Natural killer cell treated with Interleukin-12 subunit alpha and Interleukin-12 subunit beta and Interleukin-15 and Interleukin-18, amount 100 ng/mL, for 72 hours (primary cell): Measurements from ENCODE around the gene GZMM. TPM values are rescaled to one million over a fixed set of nuclear protein-coding genes. Genes with fewer than 3 reads are reported as not detected.
A peak's percentile ranks its signal among the peaks of the same experiment; 100 is the strongest.

Source experiments
- ATAC-seq, 2 donors: fragments of 150-1000 bp; cut with Tn5 transposase in 1 of 2; sonication (Bioruptor Pico), chemical (Tn5 transposase) in 1 of 2; 2 replicates each; pipeline ENCODE4 v1.10.0; 2021
- DNase-seq: peaks from one replicate; pipeline ENCODE4 v3.0.0; 2022; ENCODE audit warnings: low spot score
- H3K27ac Mint-ChIP-seq, 2 donors: 1 replicate in 1 of 2; 2 replicates in 1 of 2; pipeline ENCODE4 v1.8.0; 2022; ENCODE audit warnings: mixed read lengths in 2 of 2, mild to moderate bottlenecking in 1 of 2, moderate library complexity in 1 of 2
- H3K27me3 Mint-ChIP-seq, 2 donors: 1 replicate in 1 of 2; 2 replicates in 1 of 2; pipeline ENCODE4 v1.8.0; 2022; ENCODE audit warnings: mixed read lengths in 2 of 2
- H3K36me3 Mint-ChIP-seq: one replicate; pipeline ENCODE4 v1.8.0; 2022; ENCODE audit warnings: mixed read lengths
- H3K4me1 Mint-ChIP-seq, 2 donors: 1 replicate in 1 of 2; 2 replicates in 1 of 2; pipeline ENCODE4 v1.8.0; 2022; ENCODE audit warnings: low read depth in 2 of 2, mixed read lengths in 2 of 2, mild to moderate bottlenecking in 1 of 2
- H3K4me3 Mint-ChIP-seq: one replicate; pipeline ENCODE4 v1.8.0; 2022; ENCODE audit warnings: mixed read lengths
- H3K9me3 Mint-ChIP-seq: 2 replicates; pipeline ENCODE4 v1.8.0; 2022; ENCODE audit warnings: mixed read lengths
- total RNA-seq, 2 donors: library from RNA; stranded (reverse); gene quantifications; one replicate each; pipeline ENCODE4 v1.2.3, GENCODE V29; 2022

The GZMM gene
- total RNA-seq, 2 donors from 2014 or later, result 34.5 to 49.7 TPM

GRCh38 chr19:535017-535835 is 8.6 kb upstream of the GZMM start:
- Mint-ChIP-seq H3K27me3 (no peaks in the 10 kb centered on the region), H3K9me3 (no peaks in the 10 kb centered on the region), H3K4me1 (peaks cover 9 to 14% of the 10 kb centered on the region in 2 donors), H3K36me3 (no peaks in the 10 kb centered on the region), H3K4me3 (peak overlapping the region; percentile 38), H3K27ac (no peak overlapping the region)
- ATAC-seq (no peak), DNase-seq (no peak)

DNA sequence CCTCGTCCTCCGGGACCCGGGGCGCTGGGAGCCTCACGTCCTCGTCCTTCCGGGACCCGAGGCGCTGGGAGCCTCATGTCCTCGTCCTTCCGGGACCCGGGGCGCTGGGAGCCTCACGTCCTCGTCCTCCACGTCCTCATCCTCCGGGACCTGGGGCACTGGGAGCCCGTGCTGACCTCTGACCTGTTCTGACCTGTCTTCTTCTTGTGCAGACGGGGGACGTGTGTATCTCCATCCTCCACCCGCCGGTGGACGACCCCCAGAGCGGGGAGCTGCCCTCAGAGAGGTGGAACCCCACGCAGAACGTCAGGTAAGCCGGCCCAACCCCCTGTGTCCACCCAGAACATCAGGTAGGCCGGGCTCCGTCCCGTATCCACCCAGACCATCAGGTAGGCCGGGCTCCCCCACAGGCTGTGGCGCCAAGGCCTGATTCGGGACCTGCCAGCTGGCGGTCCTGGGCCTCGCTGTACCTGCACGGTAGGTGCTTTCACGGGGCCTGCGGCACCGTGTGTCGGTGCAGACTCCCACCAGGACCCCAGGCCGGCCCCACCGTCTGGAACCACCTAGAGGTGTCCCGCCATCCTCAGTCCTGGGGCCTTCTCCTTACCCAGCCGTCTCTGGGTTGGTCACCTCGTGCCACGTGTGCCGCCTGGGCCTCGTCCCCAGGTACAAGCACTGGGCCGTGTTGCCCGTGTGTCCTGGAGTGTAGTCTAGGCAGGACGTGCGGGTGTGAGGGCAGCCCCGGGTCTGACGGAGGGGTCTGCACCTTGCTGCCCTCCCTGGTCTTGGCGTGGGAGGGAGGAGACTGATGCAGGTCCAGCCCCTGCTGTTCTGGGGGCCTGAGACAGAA is 7.6 kb upstream of the GZMM start:
- Mint-ChIP-seq H3K4me3 (no peak overlapping the region), H3K27ac (no peak overlapping the region), H3K36me3 (no peaks in the 10 kb centered on the region), H3K27me3 (no peaks in the 10 kb centered on the region), H3K4me1 (peaks cover 9 to 14% of the 10 kb centered on the region in 2 donors), H3K9me3 (no peaks in the 10 kb centered on the region)
- ATAC-seq, result no peak
- no peak for DNase-seq

GRCh38 chr19:536881-537404 is 6.9 kb upstream of the GZMM start:
- no peak overlapping the region for H3K4me3 Mint-ChIP-seq

GRCh38 chr19:538641-539428 is 5.0 kb upstream of the GZMM start:
- no peak for DNase-seq
- H3K4me3 Mint-ChIP-seq, result no peak overlapping the region
- no peaks in the 10 kb centered on the region for H3K9me3 Mint-ChIP-seq
- ATAC-seq, result no peak
- no peaks in the 10 kb centered on the region for H3K36me3 Mint-ChIP-seq
- no peak overlapping the region for H3K27ac Mint-ChIP-seq
- no peaks in the 10 kb centered on the region for H3K27me3 Mint-ChIP-seq
- peaks cover 9 to 13% of the 10 kb centered on the region in 2 donors for H3K4me1 Mint-ChIP-seq

More at GRCh38 chr19:536881-537404, 6.9 kb upstream of the GZMM start:
- DNase-seq (no peak), ATAC-seq (no peak)
- no peaks in the 10 kb centered on the region for H3K36me3 Mint-ChIP-seq
- no peaks in the 10 kb centered on the region for H3K9me3 Mint-ChIP-seq
- H3K27ac Mint-ChIP-seq, result no peak overlapping the region
- no peaks in the 10 kb centered on the region for H3K27me3 Mint-ChIP-seq
- peaks cover 9 to 14% of the 10 kb centered on the region in 2 donors for H3K4me1 Mint-ChIP-seq

GRCh38 chr19:539429-540030 is 4.3 kb upstream of the GZMM start:
- Mint-ChIP-seq H3K4me1 (peaks cover 16 to 18% of the 10 kb centered on the region in 2 donors), H3K4me3 (no peak overlapping the region), H3K27ac (no peak overlapping the region), H3K9me3 (no peaks in the 10 kb centered on the region), H3K36me3 (no peaks in the 10 kb centered on the region), H3K27me3 (no peaks in the 10 kb centered on the region)
- DNase-seq, result no peak
- no peak for ATAC-seq

DNA sequence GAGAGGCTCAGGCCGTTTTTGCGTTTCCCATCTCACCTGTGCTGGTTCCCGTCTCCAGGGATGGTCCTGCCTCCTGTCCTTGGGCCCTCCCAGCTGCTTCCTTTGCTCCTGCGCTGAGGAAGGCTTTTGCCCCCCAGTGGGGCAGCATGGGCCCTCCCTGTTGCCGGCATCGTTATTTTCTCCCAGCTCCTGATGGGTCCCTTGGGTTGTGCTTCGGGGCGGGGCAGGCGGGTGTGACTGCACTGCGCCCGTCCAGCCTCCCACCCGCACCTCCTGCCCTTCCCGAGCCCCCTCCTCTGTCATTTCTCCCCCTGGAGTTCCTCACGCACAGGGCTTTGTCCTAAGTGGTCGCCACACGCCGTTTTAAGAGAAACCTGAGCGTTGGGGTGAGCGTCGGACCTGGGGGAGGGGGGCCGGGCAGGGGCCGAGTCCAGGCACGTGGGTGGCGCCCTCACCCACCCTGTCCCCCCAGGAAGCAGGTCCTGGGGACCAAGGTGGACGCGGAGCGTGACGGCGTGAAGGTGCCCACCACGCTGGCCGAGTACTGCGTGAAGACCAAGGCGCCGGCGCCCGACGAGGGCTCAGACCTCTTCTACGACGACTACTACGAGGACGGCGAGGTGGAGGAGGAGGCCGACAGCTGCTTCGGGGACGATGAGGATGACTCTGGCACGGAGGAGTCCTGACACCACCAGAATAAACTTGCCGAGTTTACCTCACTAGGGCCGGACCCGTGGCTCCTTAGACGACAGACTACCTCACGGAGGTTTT is 2.8 kb upstream of the GZMM start:
- no peak for DNase-seq
- Mint-ChIP-seq H3K27ac (no peak overlapping the region), H3K36me3 (no peaks in the 10 kb centered on the region), H3K9me3 (no peaks in the 10 kb centered on the region), H3K27me3 (no peaks in the 10 kb centered on the region), H3K4me3 (no peak overlapping the region), H3K4me1 (peaks cover 20 to 21% of the 10 kb centered on the region in 2 donors)
- ATAC-seq, result no peak

- H3K4me1 Mint-ChIP-seq, result peaks cover 20 to 21% of the 10 kb centered on the region in 2 donors
Measured at GRCh38 chr19:541699-542098, 2.2 kb upstream of the GZMM start.

DNA sequence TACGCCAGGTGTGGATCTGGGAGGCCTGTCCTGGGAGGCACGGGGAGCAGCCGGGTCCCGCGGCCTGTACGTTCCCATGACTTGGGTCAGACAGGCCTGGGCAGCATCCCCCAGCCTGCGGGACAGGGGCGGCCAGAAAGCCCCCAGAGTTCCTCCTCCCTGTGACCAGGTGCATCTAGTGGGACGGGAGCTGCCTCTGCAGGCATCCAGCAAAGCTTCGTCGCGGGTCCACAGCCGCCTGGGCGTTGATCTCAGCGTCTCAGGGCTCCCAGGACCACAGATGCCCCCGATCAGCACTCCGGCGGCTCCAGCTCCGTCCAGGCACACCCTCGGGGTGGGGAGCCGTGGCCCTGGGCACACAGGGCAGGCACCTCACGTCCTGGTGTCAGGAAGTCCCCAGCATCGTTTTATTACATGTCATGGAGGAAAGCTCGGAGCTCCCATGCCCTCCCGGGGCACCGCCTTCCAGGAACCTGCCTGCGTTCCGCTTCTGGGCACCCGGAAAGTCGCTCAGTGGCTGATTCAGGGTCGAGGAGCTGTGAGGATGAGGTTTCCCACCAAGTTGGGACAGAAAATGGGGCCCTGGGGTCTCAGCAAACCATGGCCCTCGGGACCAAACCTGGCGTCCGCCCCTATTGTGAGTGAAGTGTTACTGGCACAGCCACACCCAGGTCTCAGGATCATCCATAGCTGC is 1.5 kb upstream of the GZMM start:
- Mint-ChIP-seq H3K4me1 (peaks cover 20 to 21% of the 10 kb centered on the region in 2 donors), H3K4me3 (no peak overlapping the region), H3K36me3 (no peaks in the 10 kb centered on the region), H3K27me3 (no peaks in the 10 kb centered on the region), H3K9me3 (no peaks in the 10 kb centered on the region), H3K27ac (no peak overlapping the region)
- ATAC-seq (no peak), DNase-seq (no peak)

More at GRCh38 chr19:541699-542098, 2.2 kb upstream of the GZMM start:
- no peaks in the 10 kb centered on the region for H3K9me3 Mint-ChIP-seq
- no peak overlapping the region for H3K4me3 Mint-ChIP-seq
- ATAC-seq, result no peak
- no peaks in the 10 kb centered on the region for H3K27me3 Mint-ChIP-seq
- DNase-seq, result no peak
- no peaks in the 10 kb centered on the region for H3K36me3 Mint-ChIP-seq
- H3K27ac Mint-ChIP-seq, result no peak overlapping the region

DNA sequence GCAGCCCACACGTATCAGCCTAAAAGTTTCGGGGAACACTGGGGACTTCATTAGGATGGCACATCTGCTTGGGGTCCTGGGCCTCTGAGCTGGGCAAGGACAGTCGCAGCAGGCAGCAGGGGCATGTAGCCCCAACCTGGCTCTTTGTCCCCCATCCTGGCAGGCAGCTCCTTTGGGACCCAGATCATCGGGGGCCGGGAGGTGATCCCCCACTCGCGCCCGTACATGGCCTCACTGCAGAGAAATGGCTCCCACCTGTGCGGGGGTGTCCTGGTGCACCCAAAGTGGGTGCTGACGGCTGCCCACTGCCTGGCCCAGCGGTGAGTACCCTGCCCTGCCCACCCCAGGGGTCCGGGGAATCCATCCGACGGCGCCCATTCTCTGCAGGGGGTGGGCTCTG is 3.3 kb downstream of the GZMM start:
- no peak for DNase-seq
- Mint-ChIP-seq H3K36me3 (no peaks in the 10 kb centered on the region), H3K27me3 (no peaks in the 10 kb centered on the region), H3K4me1 (peaks cover 20 to 29% of the 10 kb centered on the region in 2 donors), H3K4me3 (no peak overlapping the region), H3K9me3 (no peaks in the 10 kb centered on the region), H3K27ac (no peak overlapping the region)
- no peak for ATAC-seq

DNA sequence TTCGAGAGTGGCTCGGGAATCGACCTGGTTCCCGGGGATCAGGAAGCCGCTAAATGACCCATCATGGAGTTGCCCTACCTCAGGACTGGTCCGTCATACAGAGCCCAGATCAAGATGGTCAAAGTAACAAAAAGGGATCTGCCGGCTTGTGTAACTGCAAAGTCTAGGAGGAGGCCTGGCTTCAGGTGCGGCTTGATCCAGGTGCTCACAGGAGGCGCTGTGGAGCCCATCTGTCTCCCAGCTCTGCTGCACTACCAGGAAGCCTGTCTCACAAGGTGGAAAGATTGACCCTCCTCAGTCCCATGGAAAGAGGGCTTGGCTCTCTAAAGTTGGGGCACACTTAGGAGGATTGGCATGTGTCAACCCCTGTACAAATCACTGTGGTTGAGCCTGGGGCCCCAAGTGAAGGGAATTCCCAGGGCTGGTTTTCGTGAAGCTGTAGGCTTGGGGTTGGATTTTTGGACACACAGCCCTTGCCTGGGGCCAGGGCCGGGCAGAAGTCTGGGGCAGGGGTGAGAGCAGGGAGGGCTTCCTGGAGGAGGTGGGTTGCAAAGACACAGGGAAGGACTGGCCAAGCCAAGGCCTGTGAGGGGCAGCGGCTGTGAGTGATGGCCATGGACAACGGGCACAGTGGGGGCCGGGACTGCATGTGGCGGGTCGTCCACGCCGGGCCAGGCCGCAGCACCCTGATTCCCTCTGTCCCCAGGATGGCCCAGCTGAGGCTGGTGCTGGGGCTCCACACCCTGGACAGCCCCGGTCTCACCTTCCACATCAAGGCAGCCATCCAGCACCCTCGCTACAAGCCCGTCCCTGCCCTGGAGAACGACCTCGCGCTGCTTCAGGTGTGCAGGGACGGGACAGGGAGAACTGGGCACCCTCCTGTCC is 4.2 kb downstream of the GZMM start:
- H3K27me3 Mint-ChIP-seq, result no peaks in the 10 kb centered on the region
- no peaks in the 10 kb centered on the region for H3K36me3 Mint-ChIP-seq
- H3K4me1 Mint-ChIP-seq, result peaks cover 19 to 29% of the 10 kb centered on the region in 2 donors
- H3K9me3 Mint-ChIP-seq, result no peaks in the 10 kb centered on the region
- DNase-seq (no peak), ATAC-seq (no peak)
- H3K4me3 Mint-ChIP-seq, result no peak overlapping the region
- no peak overlapping the region for H3K27ac Mint-ChIP-seq
